K562 (cell line): ENCODE data around the gene TMEM101. TPM values are rescaled to one million over a fixed set of nuclear protein-coding genes. Genes with fewer than 3 reads are reported as not detected.

ENCODE experiments used
- BRD9 ChIP-seq: fragments of 450-650 bp; IDR thresholded peaks from 2 replicates; pipeline ENCODE4 v1.6.1; 2018; ENCODE audit warnings: low read depth; ENCODE audit not compliant: partially characterized antibody
- CBX3 ChIP-seq, 2 experiments: IDR thresholded peaks; 1 replicate in 1 of 2; 2 replicates in 1 of 2; pipeline ENCODE4 v1.6.1; 2012; ENCODE audit warnings: inconsistent platforms in 2 of 2, low read length in 2 of 2, borderline replicate concordance in 1 of 2, control low read depth in 1 of 2
- CTBP1 ChIP-seq: fragments of 450-650 bp; IDR thresholded peaks from 2 replicates; pipeline ENCODE4 v1.6.1; 2016; ENCODE audit warnings: borderline replicate concordance
- DPF2 ChIP-seq: fragments of 450-650 bp; IDR thresholded peaks from 2 replicates; pipeline ENCODE4 v1.6.1; 2016
- MAX ChIP-seq: sonication (generic); formaldehyde crosslinking; IDR thresholded peaks from 2 replicates; pipeline ENCODE4 v1.9.0; 2022; ENCODE audit warnings: mild to moderate bottlenecking, missing genetic modification reagents
- RBBP5 ChIP-seq: fragments of 200-600 bp; sonication (generic); IDR thresholded peaks from 2 replicates; pipeline ENCODE4 v1.6.1; 2012; ENCODE audit warnings: borderline replicate concordance, mild to moderate bottlenecking, low read length, control low read depth, inconsistent platforms; ENCODE audit not compliant: insufficient read depth, poor library complexity, severe bottlenecking
- TAL1 ChIP-seq: fragments of 450-650 bp; IDR thresholded peaks from 2 replicates; pipeline ENCODE4 v1.6.1; 2016; ENCODE audit warnings: mild to moderate bottlenecking
- TCF3 ChIP-seq: sonication (generic); formaldehyde crosslinking; IDR thresholded peaks from 2 replicates; pipeline ENCODE4 v1.4.0; 2020; ENCODE audit warnings: mild to moderate bottlenecking, missing genetic modification reagents
- U2AF1 ChIP-seq: fragments of 200-400 bp; formaldehyde crosslinking; optimal IDR thresholded peaks from 2 replicates; pipeline ENCODE3; 2017; ENCODE audit warnings: mild to moderate bottlenecking, low read depth, low read length, moderate library complexity
- ZFP30 ChIP-seq: fragments of 250-450 bp; sonication (Bioruptor Pico); IDR thresholded peaks from 2 replicates; pipeline ENCODE4 v1.8.0; 2022; ENCODE audit warnings: moderate library complexity, mild to moderate bottlenecking, inconsistent platforms, borderline replicate concordance
- ZHX1 ChIP-seq: fragments of 150-350 bp; conservative IDR thresholded peaks from 2 replicates; pipeline ENCODE4 v1.6.1; 2014; ENCODE audit warnings: low read length
- ZKSCAN8 ChIP-seq: fragments of 200-800 bp; sonication (Bioruptor generic); IDR thresholded peaks from 2 replicates; pipeline ENCODE4 v1.6.1; 2016; ENCODE audit warnings: missing genetic modification characterization, missing compliant biosample characterization
- ZSCAN29 ChIP-seq: fragments of 450-650 bp; IDR thresholded peaks from 2 replicates; pipeline ENCODE4 v1.6.1; 2017
- polyA plus RNA-seq, 8 experiments: library from polyadenylated mRNA; depleted of rRNA in 4 of 8; stranded (reverse) in 5 of 8; unstranded in 3 of 8; fragments of >200 nt; fragmentation: Nextera tagmentation in 2 of 8; fragmentation: Illumina TruSeq in 1 of 8; extraction: Ambion mirVana in 2 of 8; extraction: Trizol in 1 of 8; gene quantifications; 2 replicates each; pipeline versions ENCODE4 v1.2.1 to v1.2.3, GENCODE V29; 2011 to 2014; ENCODE audit warnings: inconsistent platforms in 1 of 8, missing spikeins in 1 of 8
- total RNA-seq, 7 experiments: library from RNA; depleted of rRNA in 6 of 7; stranded (reverse); fragments of >200 nt in 6 of 7; fragmentation: Illumina TruSeq in 2 of 7; extraction: Trizol in 2 of 7; gene quantifications; 2 replicates each; pipeline versions ENCODE4 v1.2.1 to v1.2.3, GENCODE V29; 2011 to 2021; ENCODE audit warnings: low replicate concordance in 1 of 7
- TF ChIP-seq, protein P1 (sequence below), 2 experiments: fragments of 450-650 bp in 1 of 2; IDR thresholded peaks; 2 replicates each; pipeline ENCODE4 v1.6.1; 2011 to 2017; ENCODE audit warnings: low read depth in 2 of 2, antibody characterized with exemption in 1 of 2, borderline replicate concordance in 1 of 2, low read length in 1 of 2, mild to moderate bottlenecking in 1 of 2, mixed read lengths in 1 of 2; ENCODE audit not compliant: control insufficient read depth in 1 of 2
- TF ChIP-seq, protein P2 (sequence below): sonication (generic); formaldehyde crosslinking; IDR thresholded peaks from 2 replicates; pipeline ENCODE4 v1.8.1; 2023; ENCODE audit warnings: missing genetic modification reagents, mild to moderate bottlenecking, borderline replicate concordance

TMEM101 gene
- total and polyA plus RNA-seq, 9 of the 15 experiments (the other 6 are each of a cell fraction or from before 2014, with no cell fraction given): 21.2 to 110 (median 37.8) TPM

DNA sequence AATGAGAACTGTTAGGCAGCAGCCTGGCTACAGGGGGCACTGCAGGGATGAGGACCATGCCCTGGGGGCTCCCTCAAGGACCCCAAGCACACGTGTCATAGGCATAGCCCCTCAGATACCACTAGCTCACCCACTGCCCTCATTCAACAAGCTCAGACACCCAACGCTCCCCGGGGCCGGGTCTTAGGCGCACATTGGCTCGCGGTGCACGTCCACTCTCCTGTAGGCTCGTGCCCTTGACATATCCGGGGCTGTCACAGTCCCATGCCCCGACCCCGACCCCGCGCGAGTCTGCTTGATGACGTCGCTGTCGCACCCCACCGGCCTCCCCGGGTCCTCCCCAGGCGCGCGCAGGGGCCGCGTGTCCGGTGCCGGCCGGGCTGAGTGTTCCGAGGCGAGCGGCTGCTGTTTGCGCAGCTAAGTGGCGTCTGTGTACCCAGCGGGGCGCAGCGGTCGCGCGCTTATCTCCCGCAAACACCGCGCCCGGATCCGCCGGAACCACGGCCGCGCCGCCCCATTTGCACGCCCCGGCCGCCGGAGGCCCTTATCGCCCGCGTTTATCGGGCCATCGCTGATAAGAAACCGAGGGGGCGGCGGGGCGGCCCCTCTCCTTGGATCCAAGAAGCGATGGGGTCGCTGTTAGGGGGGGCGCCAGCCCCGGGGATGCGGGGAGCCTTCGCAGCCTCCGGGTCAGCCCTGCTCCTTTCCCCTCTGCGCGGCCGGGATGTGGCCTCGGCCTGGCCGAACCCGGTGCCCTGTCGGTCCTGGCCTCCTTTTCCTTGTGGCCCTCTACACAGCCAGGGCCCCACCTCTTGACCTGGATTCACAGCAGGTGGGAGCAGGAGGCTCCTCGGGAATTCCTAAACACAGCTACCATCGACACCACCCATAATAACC, 31.0 kb downstream of the TMEM101 start (continued):
- peak; percentile 27; the same call in 1 of the 2 replicates for TF ChIP-seq MAX (CRISPR knock-in tag)
- TF ChIP-seq, protein P1, sequence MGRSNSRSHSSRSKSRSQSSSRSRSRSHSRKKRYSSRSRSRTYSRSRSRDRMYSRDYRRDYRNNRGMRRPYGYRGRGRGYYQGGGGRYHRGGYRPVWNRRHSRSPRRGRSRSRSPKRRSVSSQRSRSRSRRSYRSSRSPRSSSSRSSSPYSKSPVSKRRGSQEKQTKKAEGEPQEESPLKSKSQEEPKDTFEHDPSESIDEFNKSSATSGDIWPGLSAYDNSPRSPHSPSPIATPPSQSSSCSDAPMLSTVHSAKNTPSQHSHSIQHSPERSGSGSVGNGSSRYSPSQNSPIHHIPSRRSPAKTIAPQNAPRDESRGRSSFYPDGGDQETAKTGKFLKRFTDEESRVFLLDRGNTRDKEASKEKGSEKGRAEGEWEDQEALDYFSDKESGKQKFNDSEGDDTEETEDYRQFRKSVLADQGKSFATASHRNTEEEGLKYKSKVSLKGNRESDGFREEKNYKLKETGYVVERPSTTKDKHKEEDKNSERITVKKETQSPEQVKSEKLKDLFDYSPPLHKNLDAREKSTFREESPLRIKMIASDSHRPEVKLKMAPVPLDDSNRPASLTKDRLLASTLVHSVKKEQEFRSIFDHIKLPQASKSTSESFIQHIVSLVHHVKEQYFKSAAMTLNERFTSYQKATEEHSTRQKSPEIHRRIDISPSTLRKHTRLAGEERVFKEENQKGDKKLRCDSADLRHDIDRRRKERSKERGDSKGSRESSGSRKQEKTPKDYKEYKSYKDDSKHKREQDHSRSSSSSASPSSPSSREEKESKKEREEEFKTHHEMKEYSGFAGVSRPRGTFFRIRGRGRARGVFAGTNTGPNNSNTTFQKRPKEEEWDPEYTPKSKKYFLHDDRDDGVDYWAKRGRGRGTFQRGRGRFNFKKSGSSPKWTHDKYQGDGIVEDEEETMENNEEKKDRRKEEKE (IDR thresholded peaks at IDR 0.05; ENCODE audit: borderline replicate concordance in 1 of 2, control insufficient read depth in 1 of 2, low read depth in 2 of 2, low read length in 1 of 2): 0 out of 4 replicates have a peak, but pooled peaks of 1 of the 2 experiments have one; percentile 16
- no peak for TF ChIP-seq ZSCAN29
- no peak for TF ChIP-seq ZFP30 (CRISPR knock-in tag)
- TF ChIP-seq TAL1: peak; percentile 44; the same call in 1 of the 2 replicates
- TF ChIP-seq RBBP5: no peak
- peak; percentile 69 for TF ChIP-seq U2AF1
- TF ChIP-seq, protein P2, sequence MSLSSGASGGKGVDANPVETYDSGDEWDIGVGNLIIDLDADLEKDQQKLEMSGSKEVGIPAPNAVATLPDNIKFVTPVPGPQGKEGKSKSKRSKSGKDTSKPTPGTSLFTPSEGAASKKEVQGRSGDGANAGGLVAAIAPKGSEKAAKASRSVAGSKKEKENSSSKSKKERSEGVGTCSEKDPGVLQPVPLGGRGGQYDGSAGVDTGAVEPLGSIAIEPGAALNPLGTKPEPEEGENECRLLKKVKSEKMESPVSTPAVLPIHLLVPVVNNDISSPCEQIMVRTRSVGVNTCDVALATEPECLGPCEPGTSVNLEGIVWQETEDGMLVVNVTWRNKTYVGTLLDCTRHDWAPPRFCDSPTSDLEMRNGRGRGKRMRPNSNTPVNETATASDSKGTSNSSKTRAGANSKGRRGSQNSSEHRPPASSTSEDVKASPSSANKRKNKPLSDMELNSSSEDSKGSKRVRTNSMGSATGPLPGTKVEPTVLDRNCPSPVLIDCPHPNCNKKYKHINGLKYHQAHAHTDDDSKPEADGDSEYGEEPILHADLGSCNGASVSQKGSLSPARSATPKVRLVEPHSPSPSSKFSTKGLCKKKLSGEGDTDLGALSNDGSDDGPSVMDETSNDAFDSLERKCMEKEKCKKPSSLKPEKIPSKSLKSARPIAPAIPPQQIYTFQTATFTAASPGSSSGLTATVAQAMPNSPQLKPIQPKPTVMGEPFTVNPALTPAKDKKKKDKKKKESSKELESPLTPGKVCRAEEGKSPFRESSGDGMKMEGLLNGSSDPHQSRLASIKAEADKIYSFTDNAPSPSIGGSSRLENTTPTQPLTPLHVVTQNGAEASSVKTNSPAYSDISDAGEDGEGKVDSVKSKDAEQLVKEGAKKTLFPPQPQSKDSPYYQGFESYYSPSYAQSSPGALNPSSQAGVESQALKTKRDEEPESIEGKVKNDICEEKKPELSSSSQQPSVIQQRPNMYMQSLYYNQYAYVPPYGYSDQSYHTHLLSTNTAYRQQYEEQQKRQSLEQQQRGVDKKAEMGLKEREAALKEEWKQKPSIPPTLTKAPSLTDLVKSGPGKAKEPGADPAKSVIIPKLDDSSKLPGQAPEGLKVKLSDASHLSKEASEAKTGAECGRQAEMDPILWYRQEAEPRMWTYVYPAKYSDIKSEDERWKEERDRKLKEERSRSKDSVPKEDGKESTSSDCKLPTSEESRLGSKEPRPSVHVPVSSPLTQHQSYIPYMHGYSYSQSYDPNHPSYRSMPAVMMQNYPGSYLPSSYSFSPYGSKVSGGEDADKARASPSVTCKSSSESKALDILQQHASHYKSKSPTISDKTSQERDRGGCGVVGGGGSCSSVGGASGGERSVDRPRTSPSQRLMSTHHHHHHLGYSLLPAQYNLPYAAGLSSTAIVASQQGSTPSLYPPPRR (CRISPR knock-in tag): no peak
- TF ChIP-seq CBX3 (IDR thresholded peaks at IDR 0.05; ENCODE audit: borderline replicate concordance in 1 of 2, low read length in 2 of 2): no peak
- TF ChIP-seq DPF2: peak; percentile 91
- peak; percentile 77 for TF ChIP-seq TCF3 (CRISPR knock-in tag)
- TF ChIP-seq ZHX1: no peak
- TF ChIP-seq ZKSCAN8 (CRISPR knock-in tag): peak; percentile 83; the same call in 1 of the 2 replicates
- no peak for TF ChIP-seq BRD9
- TF ChIP-seq CTBP1: peak; percentile 89
